SU-DHL-6 (cell line): ENCODE results near the gene ARMH1.

Experiments used
- H2AFZ ChIP-seq: fragments of 200-600 bp; sonication (generic); 2 replicates; pipeline ENCODE4 v1.6.1; 2014; ENCODE audit warnings: low read depth, mild to moderate bottlenecking, moderate library complexity, mixed read lengths, antibody characterized with exemption, low read length; ENCODE audit not compliant: severe bottlenecking
- H3F3A ChIP-seq: fragments of 200-600 bp; shearing (Covaris generic); 2 replicates; pipeline ENCODE4 v1.6.0; 2016; ENCODE audit warnings: antibody characterized with exemption, mild to moderate bottlenecking; ENCODE audit not compliant: insufficient read depth
- H3K27ac ChIP-seq: fragments of 200-600 bp; sonication (generic); 2 replicates; pipeline ENCODE4 v1.5.1; 2016; ENCODE audit warnings: low read depth, mild to moderate bottlenecking, low read length, moderate library complexity, mixed read lengths
- H3K27me3 ChIP-seq: fragments of 200-600 bp; sonication (generic), shearing (Covaris generic); 2 replicates; pipeline ENCODE4 v1.6.0; 2014; ENCODE audit warnings: mild to moderate bottlenecking, low read length
- H3K36me3 ChIP-seq: fragments of 200-600 bp; sonication (generic); 2 replicates; pipeline ENCODE4 v1.6.1; 2014; ENCODE audit warnings: mild to moderate bottlenecking, low read length, mixed read lengths
- H3K4me2 ChIP-seq: fragments of 300-600, 200-600 bp; shearing (Covaris generic), sonication (generic); 2 replicates; pipeline ENCODE4 v1.6.0; 2014; ENCODE audit warnings: low read length, low read depth, mild to moderate bottlenecking; ENCODE audit not compliant: poor library complexity, severe bottlenecking
- H3K4me3 ChIP-seq: fragments of 200-600 bp; sonication (generic); 2 replicates; pipeline ENCODE4 v1.5.1; 2014; ENCODE audit warnings: antibody characterized with exemption, low read length, mild to moderate bottlenecking, mixed read lengths; ENCODE audit not compliant: insufficient read depth, poor library complexity, severe bottlenecking
- H3K79me2 ChIP-seq: fragments of 200-600 bp; sonication (generic); 2 replicates; pipeline ENCODE4 v1.6.1; 2014; ENCODE audit warnings: mild to moderate bottlenecking, low read length, moderate library complexity; ENCODE audit not compliant: insufficient read depth
- H3K9ac ChIP-seq: fragments of 200-600 bp; sonication (generic); 2 replicates; pipeline ENCODE4 v1.7.0; 2014; ENCODE audit warnings: mild to moderate bottlenecking, low read length
- H3K9me2 ChIP-seq: fragments of 200-600 bp; sonication (generic); replicated peaks from 2 replicates; pipeline ENCODE4 v1.6.1; 2014; ENCODE audit warnings: low read length; ENCODE audit not compliant: insufficient read depth
- H3K9me3 ChIP-seq: fragments of 200-600 bp; sonication (generic); 2 replicates; pipeline ENCODE4 v1.6.1; 2014; ENCODE audit warnings: low read length, mixed read lengths; ENCODE audit not compliant: insufficient read depth
- H4K20me1 ChIP-seq: fragments of 200-600 bp; sonication (generic); 2 replicates; pipeline ENCODE4 v1.6.1; 2014; ENCODE audit warnings: low read depth, mild to moderate bottlenecking, antibody characterized with exemption, low read length, moderate library complexity, mixed read lengths
- CTCF ChIP-seq: fragments of 200-600 bp; sonication (generic); IDR thresholded peaks from one replicate; pipeline ENCODE4 v1.5.1; 2017; ENCODE audit warnings: antibody characterized with exemption, mild to moderate bottlenecking, low read length, moderate library complexity; ENCODE audit not compliant: insufficient read depth, poor library complexity, severe bottlenecking
- EZH2phosphoT487 ChIP-seq: fragments of 200-600 bp; sonication (generic), shearing (Covaris generic); conservative IDR thresholded peaks from 2 replicates; pipeline ENCODE4 v1.6.1; 2018; ENCODE audit warnings: mild to moderate bottlenecking, antibody characterized with exemption, low read length, moderate library complexity, mixed read lengths

ARMH1 gene

GRCh38 chr1:44630116-44630515 lies 44.4 kb upstream of the ARMH1 start:
- no peak overlapping the region for H3K4me2 ChIP-seq

GRCh38 chr1:44631333-44631646 lies 43.2 kb upstream of the ARMH1 start:
- Histone ChIP-seq H3K79me2 (peaks cover 11% of the 10 kb centered on the region; the same call in 1 of the 2 replicates), H3K9me3 (no peaks in the 10 kb centered on the region), H3K4me3 (peak overlapping the region; percentile 67), H3K4me2 (peak overlapping the region; percentile 82), H3K9ac (peak overlapping the region; percentile 75), H3K27ac (peak overlapping the region; percentile 91), H4K20me1 (no peaks in the 10 kb centered on the region), H3K9me2 (no peaks in the 10 kb centered on the region), H2AFZ (peak overlapping the region; percentile 84), H3F3A (0 out of 2 replicates have a peak, but pooled peaks cover 5% of the 10 kb centered on the region), H3K27me3 (no peaks in the 10 kb centered on the region), H3K36me3 (no peaks in the 10 kb centered on the region)
- TF ChIP-seq EZH2phosphoT487 (no peak), CTCF (no peak)

More at GRCh38 chr1:44630116-44630515, 44.4 kb upstream of the ARMH1 start:
- TF ChIP-seq EZH2phosphoT487, result no peak
- TF ChIP-seq CTCF, result no peak
- Histone ChIP-seq H3K9me2 (no peaks in the 10 kb centered on the region), H3K4me3 (no peak overlapping the region), H3K9ac (no peak overlapping the region), H3F3A (0 out of 2 replicates have a peak, but pooled peaks cover 5% of the 10 kb centered on the region), H4K20me1 (no peaks in the 10 kb centered on the region), H3K36me3 (no peaks in the 10 kb centered on the region), H3K9me3 (no peaks in the 10 kb centered on the region), H3K79me2 (peaks cover 11% of the 10 kb centered on the region; the same call in 1 of the 2 replicates), H3K27ac (no peak overlapping the region), H2AFZ (no peak overlapping the region), H3K27me3 (no peaks in the 10 kb centered on the region)

- Histone ChIP-seq H3K9me3 (no peaks in the 10 kb centered on the region), H3K4me2 (peak overlapping the region; percentile 82), H3K36me3 (no peaks in the 10 kb centered on the region), H3K4me3 (peak overlapping the region; percentile 67), H3K27ac (peak overlapping the region; percentile 91), H4K20me1 (no peaks in the 10 kb centered on the region), H3K9me2 (no peaks in the 10 kb centered on the region), H3K9ac (peak overlapping the region; percentile 75), H3K79me2 (peaks cover 11% of the 10 kb centered on the region; the same call in 1 of the 2 replicates), H3K27me3 (no peaks in the 10 kb centered on the region), H2AFZ (peak overlapping the region; percentile 84), H3F3A (0 out of 2 replicates have a peak, but pooled peaks cover 5% of the 10 kb centered on the region)
- TF ChIP-seq CTCF (no peak), EZH2phosphoT487 (no peak)
Measured at GRCh38 chr1:44631647-44632539, 42.6 kb upstream of the ARMH1 start.
